GM12878 (cell line): Measurements from ENCODE around the gene CAV2. TPM values are rescaled to one million over a fixed set of nuclear protein-coding genes. Genes with fewer than 3 reads are reported as not detected.

Source experiments
- ATAC-seq: fragments of 200-7000 bp; cut with Tn5 transposase; 3 replicates; pipeline ENCODE4 v1.9.1; 2020; ENCODE audit warnings: mild to moderate bottlenecking, moderate library complexity
- BruUV-seq: library from RNA; stranded (reverse); fragments of 400-500 nt; replicated peaks from 2 replicates; lab custom pipeline; 2021; lab: Mats Ljungman, UMichigan
- CTCF ChIA-PET: fragments of 300-600 bp; sonication (Branson Sonifier 250); formaldehyde crosslinking; extraction: SDS; loops from one replicate; lab custom pipeline; 2021; ENCODE audit warnings: inconsistent platforms; lab: Yijun Ruan, JAX
- POLR2A ChIA-PET: fragments of 350-600 bp; formaldehyde crosslinking; extraction: SDS; loops from one replicate; lab custom pipeline; 2021; ENCODE audit warnings: inconsistent platforms; lab: Charles Lee
- RAD21 ChIA-PET: fragments of 300-600 bp; sonication (Branson Sonifier 250); formaldehyde crosslinking; loops from one replicate; lab custom pipeline; 2023; ENCODE audit warnings: antibody characterized with exemption; ENCODE audit not compliant: unreplicated experiment; lab: Charles Lee
- SMC1A ChIA-PET: fragments of 300-600 bp; sonication (Branson Sonifier 250); formaldehyde crosslinking; loops from one replicate; lab custom pipeline; 2023; ENCODE audit not compliant: unreplicated experiment, uncharacterized antibody; lab: Charles Lee
- DNase-seq: peaks from one replicate; pipeline ENCODE4 v3.0.0-alpha.2; 2011; ENCODE audit warnings: low read depth, low spot score
- FAIRE-seq: peaks from 3 replicates; lab custom pipeline; 2011; peaks lifted over from hg19 to GRCh38; lab: Jason Lieb, UNC
- H2AFZ ChIP-seq: 2 replicates; pipeline ENCODE4 v1.6.0; 2011; ENCODE audit warnings: low read depth, low read length, control low read depth; ENCODE audit not compliant: control insufficient read depth
- H3K27ac ChIP-seq: 2 replicates; pipeline ENCODE4 v1.5.1; 2011; ENCODE audit warnings: control low read depth; ENCODE audit not compliant: control insufficient read depth, insufficient read depth
- H3K27me3 ChIP-seq, 2 experiments: replicated peaks in 1 of 2; 2 replicates each; pipeline versions ENCODE4 v1.6.0 to v1.6.1; 2011; ENCODE audit warnings: low read length in 1 of 2; ENCODE audit not compliant: control insufficient read depth in 2 of 2, insufficient read depth in 2 of 2
- H3K36me3 ChIP-seq, 2 experiments: 2 replicates each; pipeline ENCODE4 v1.5.1; 2011; ENCODE audit warnings: low read length in 1 of 2; ENCODE audit not compliant: control insufficient read depth in 2 of 2, insufficient read depth in 2 of 2
- H3K4me1 ChIP-seq: 2 replicates; pipeline ENCODE4 v1.6.1; 2011; ENCODE audit warnings: mild to moderate bottlenecking, low read length, moderate library complexity, mixed read lengths; ENCODE audit not compliant: control insufficient read depth, insufficient read depth
- H3K4me2 ChIP-seq: 2 replicates; pipeline ENCODE4 v1.6.0; 2011; ENCODE audit warnings: control low read depth; ENCODE audit not compliant: control insufficient read depth, insufficient read depth
- H3K4me3 ChIP-seq: fragments of 200-600 bp; sonication (generic); 2 replicates; pipeline ENCODE4 v1.5.1; 2016
- H3K79me2 ChIP-seq: 2 replicates; pipeline ENCODE4 v1.6.0; 2011; ENCODE audit warnings: low read length; ENCODE audit not compliant: control insufficient read depth, insufficient read depth
- H3K9ac ChIP-seq: 2 replicates; pipeline ENCODE4 v1.8.0; 2011; ENCODE audit warnings: low read length, control low read depth, mixed read lengths; ENCODE audit not compliant: control insufficient read depth, insufficient read depth
- H3K9me3 ChIP-seq: replicated peaks from 3 replicates; pipeline ENCODE4 v1.5.1; 2011; ENCODE audit warnings: mild to moderate bottlenecking, low read length; ENCODE audit not compliant: control insufficient read depth, insufficient read depth
- H4K20me1 ChIP-seq: 2 replicates; pipeline ENCODE4 v1.6.0; 2011; ENCODE audit not compliant: control insufficient read depth, insufficient read depth
- BCL11A ChIP-seq: IDR thresholded peaks from 2 replicates; pipeline ENCODE4 v1.6.1; 2011; ENCODE audit warnings: low read depth, low read length
- BCL3 ChIP-seq: IDR thresholded peaks from 2 replicates; pipeline ENCODE4 v1.6.1; 2011; ENCODE audit warnings: borderline replicate concordance, low read depth, mild to moderate bottlenecking, moderate library complexity, low read length; ENCODE audit not compliant: insufficient read depth, poor library complexity, severe bottlenecking
- BHLHE40 ChIP-seq, 2 experiments: fragments of 450-650 bp in 1 of 2; IDR thresholded peaks; 2 replicates each; pipeline ENCODE4 v1.6.1; 2011 to 2017; ENCODE audit warnings: low read depth in 2 of 2, borderline replicate concordance in 1 of 2, improper control_type of control experiment in 1 of 2, low read length in 1 of 2, mild to moderate bottlenecking in 1 of 2
- CEBPZ ChIP-seq: fragments of 150-350 bp; IDR thresholded peaks from 2 replicates; pipeline ENCODE4 v1.6.1; 2016; ENCODE audit warnings: low read depth, low read length
- EED ChIP-seq: sonication (generic); IDR thresholded peaks from 2 replicates; pipeline ENCODE4 v1.6.1; 2016; ENCODE audit warnings: antibody characterized with exemption, low read depth
- GABPA ChIP-seq: IDR thresholded peaks from 2 replicates; pipeline ENCODE4 v1.6.1; 2014; ENCODE audit warnings: antibody characterized with exemption, low read depth, mild to moderate bottlenecking, inconsistent platforms
- LARP7 ChIP-seq: fragments of 450-650 bp; IDR thresholded peaks from 2 replicates; pipeline ENCODE4 v1.6.1; 2017; ENCODE audit warnings: mild to moderate bottlenecking
- MYB ChIP-seq: fragments of 150-350 bp; IDR thresholded peaks from 2 replicates; pipeline ENCODE4 v1.6.1; 2014; ENCODE audit warnings: mild to moderate bottlenecking, low read depth, low read length, borderline replicate concordance
- NR2C1 ChIP-seq: fragments of 450-650 bp; IDR thresholded peaks from 2 replicates; pipeline ENCODE4 v1.6.1; 2017; ENCODE audit warnings: antibody characterized with exemption, mild to moderate bottlenecking, moderate library complexity
- RELB ChIP-seq: fragments of 450-650 bp; IDR thresholded peaks from 2 replicates; pipeline ENCODE4 v1.6.1; 2017; ENCODE audit warnings: low read depth, mild to moderate bottlenecking, moderate library complexity
- SREBF2 ChIP-seq: IDR thresholded peaks from 2 replicates; pipeline ENCODE4 v1.6.1; 2012; ENCODE audit warnings: mild to moderate bottlenecking, low read length
- SRF ChIP-seq, 2 experiments: IDR thresholded peaks; 2 replicates each; pipeline ENCODE4 v1.6.1; 2011; ENCODE audit warnings: low read depth in 2 of 2, low read length in 2 of 2, mild to moderate bottlenecking in 1 of 2, moderate library complexity in 1 of 2
- STAT1 ChIP-seq: fragments of 450-650 bp; conservative IDR thresholded peaks from 2 replicates; pipeline ENCODE4 v1.6.1; 2014; ENCODE audit warnings: antibody characterized with exemption, mild to moderate bottlenecking
- ZBTB33 ChIP-seq: fragments of 450-650 bp; IDR thresholded peaks from 2 replicates; pipeline ENCODE4 v1.6.1; 2017; ENCODE audit warnings: mild to moderate bottlenecking
- ZNF384 ChIP-seq: IDR thresholded peaks from 2 replicates; pipeline ENCODE4 v1.6.1; 2012; ENCODE audit warnings: low read depth, mild to moderate bottlenecking, low read length, improper control_type of control experiment, borderline replicate concordance
- WGBS: methylation state at CpG from one replicate; pipeline ENCODE4 v1.1.6; 2016; ENCODE audit warnings: low lambda C conversion rate; ENCODE audit not compliant: insufficient replicate concordance, insufficient coverage; ENCODE audit errors: missing lambda C conversion rate; 5-methylcytosine and 5-hydroxymethylcytosine counted together
- in situ Hi-C: fragments of 300-500 bp; cut with MboI; formaldehyde crosslinking; loops from 9 replicates; pipeline ENCODE4 v1.14.3; 2018; ENCODE audit warnings: mixed read lengths
- intact Hi-C: fragments of 100-400 bp; cut with micrococcal nuclease; formaldehyde crosslinking; loops from one replicate; pipeline ENCODE4 v1.14.2; 2022; ENCODE audit not compliant: unreplicated experiment
- polyA plus RNA-seq, 11 experiments: library from polyadenylated mRNA; depleted of rRNA in 4 of 11; unstranded in 6 of 11; stranded (reverse) in 5 of 11; fragments of >200 nt; fragmentation: Nextera tagmentation in 4 of 11; fragmentation: Illumina TruSeq in 1 of 11; extraction: Ambion mirVana in 4 of 11; extraction: Trizol in 1 of 11; gene quantifications; 1 replicate in 1 of 11; 2 replicates in 10 of 11; pipeline versions ENCODE4 v1.2.1 to v1.2.3, GENCODE V29; 2011 to 2016; ENCODE audit warnings: inconsistent platforms in 2 of 11, missing spikeins in 2 of 11, low read depth in 1 of 11
- total RNA-seq, 4 experiments: library from RNA; depleted of rRNA in 3 of 4; stranded (reverse); fragments of >200 nt in 3 of 4; fragmentation: Illumina TruSeq in 1 of 4; extraction: Trizol in 1 of 4; gene quantifications; 2 replicates each; pipeline versions ENCODE4 v1.2.1 to v1.2.3, GENCODE V29; 2013 to 2021

Gene CAV2
- total and polyA plus RNA-seq, 10 of the 15 experiments (the other 5 are each of a cell fraction or from before 2014, with no cell fraction given): 0.77 to 11.4 (median 2.5) TPM

- H3K9ac ChIP-seq: no peak overlapping the region
- no peak overlapping the region for H3K4me2 ChIP-seq
- ChIA-PET SMC1A (interaction anchor here (0.8 to 1.0 kb wide), 3 partner anchors 69 to 285 kb away, joined by 3 to 4 read pairs (median 3); no protein-coding TSS in a partner anchor), RAD21 (no interaction called here), CTCF (interaction anchor here (0.9 to 1.1 kb wide), 2 partner anchors 67 to 69 kb away, joined by 4 to 6 read pairs; no protein-coding TSS in a partner anchor), POLR2A (no interaction called here)
- ATAC-seq (no peak), FAIRE-seq (no peak), DNase-seq (no peak)
- H4K20me1 ChIP-seq: no peaks in the 10 kb centered on the region
- intact Hi-C loops: no loop called here
- no peaks in the 10 kb centered on the region for H3K9me3 ChIP-seq
- no TSS peak for BruUV-seq
- 70% methylated on average over 6 of the region's 6 CpGs for WGBS
- H2AFZ ChIP-seq: no peak overlapping the region
- H3K4me1 ChIP-seq: no peaks in the 10 kb centered on the region
- no peak overlapping the region for H3K4me3 ChIP-seq
- H3K36me3 ChIP-seq: no peaks in the 10 kb centered on the region
- in situ Hi-C loops: no loop called here
- 0 out of 4 replicates have a peak, but pooled peaks cover 0 to 3% of the 10 kb centered on the region in 2 experiments for H3K27me3 ChIP-seq
- no peak overlapping the region for H3K27ac ChIP-seq
- H3K79me2 ChIP-seq: no peaks in the 10 kb centered on the region
- TF ChIP-seq SRF (IDR thresholded peaks at IDR 0.05; ENCODE audit: low read depth in 2 of 2, low read length in 2 of 2) (no peak), SREBF2 (no peak), CEBPZ (no peak), GABPA (no peak), BCL3 (no peak), STAT1 (no peak), ZNF384 (no peak), BHLHE40 (IDR thresholded peaks at IDR 0.05; ENCODE audit: borderline replicate concordance in 1 of 2, low read depth in 2 of 2, low read length in 1 of 2) (no peak), NR2C1 (no peak), MYB (no peak), BCL11A (no peak), EED (no peak), RELB (no peak), LARP7 (no peak), ZBTB33 (no peak)
Observed at GRCh38 chr7:116521046-116521664, 21.6 kb downstream of the CAV2 start.
